ENCODE results near the gene NRN1. TPM values are rescaled to one million over a fixed set of nuclear protein-coding genes. Genes with fewer than 3 reads are reported as not detected.

Gene NRN1
- total RNA-seq, 1 experiment from 2014 or later = 0.18 TPM

GRCh38 chr6:5986861-5987260 lies 19.9 kb downstream of the NRN1 start:
- CTCF ChIA-PET = no interaction called here
- POLR2A ChIA-PET = no interaction called here
- ATAC-seq (no peak), DNase-seq (ENCODE audit: low read depth, low spot score) (no peak)
- Histone ChIP-seq H3K9me3 (ENCODE audit: control insufficient read depth, insufficient read depth, low read depth, low read length) (no peaks in the 10 kb centered on the region), H3K4me3 (ENCODE audit: low read depth in 2 of 2, low read length in 2 of 2) (no peak overlapping the region), H3K36me3 (ENCODE audit: control insufficient read depth, insufficient read depth, low read length) (no peaks in the 10 kb centered on the region), H3K27ac (ENCODE audit: low read length) (no peak overlapping the region), H3K27me3 (ENCODE audit: control insufficient read depth, insufficient read depth, low read length) (peaks cover 5% of the 10 kb centered on the region), H3K4me1 (ENCODE audit: control insufficient read depth, insufficient read depth, low read length) (no peaks in the 10 kb centered on the region)
- no TSS peak for BruUV-seq (replicated peaks)
- TF ChIP-seq CTCF (IDR thresholded peaks at IDR 0.05) (no peak), TCF7L2 (IDR thresholded peaks at IDR 0.05; ENCODE audit: low read depth, low read length) (no peak), SIN3A (IDR thresholded peaks at IDR 0.05; ENCODE audit: borderline replicate concordance, insufficient read depth, low read depth, low read length) (no peak), REST (IDR thresholded peaks at IDR 0.05; ENCODE audit: insufficient read depth in 1 of 2, low read depth in 2 of 2, low read length in 1 of 2) (no peak), POLR2AphosphoS5 (IDR thresholded peaks at IDR 0.05; ENCODE audit: low read depth, low read length) (no peak)
- in situ Hi-C loops (cut with HindIII; ENCODE audit: low pct_unique_long_range_greater_than_20kb, low sequenced_read_pairs) (no loop called here), intact Hi-C loops (cut with micrococcal nuclease; ENCODE audit: unreplicated experiment) (no loop called here)

- ChIA-PET POLR2A (no interaction called here), CTCF (no interaction called here)
- peaks cover 5% of the 10 kb centered on the region for H3K27me3 ChIP-seq (ENCODE audit: control insufficient read depth, insufficient read depth, low read length)
- ATAC-seq = no peak
- intact Hi-C loops (cut with micrococcal nuclease; ENCODE audit: unreplicated experiment) (no loop called here), in situ Hi-C loops (cut with HindIII; ENCODE audit: low pct_unique_long_range_greater_than_20kb, low sequenced_read_pairs) (no loop called here)
- H3K4me1 ChIP-seq (ENCODE audit: control insufficient read depth, insufficient read depth, low read length) = no peaks in the 10 kb centered on the region
- H3K4me3 ChIP-seq (ENCODE audit: low read depth in 2 of 2, low read length in 2 of 2) = no peak overlapping the region
- no peak for TF ChIP-seq REST (IDR thresholded peaks at IDR 0.05; ENCODE audit: insufficient read depth in 1 of 2, low read depth in 2 of 2, low read length in 1 of 2)
- DNase-seq (ENCODE audit: low read depth, low spot score) = no peak
- no peaks in the 10 kb centered on the region for H3K9me3 ChIP-seq (ENCODE audit: control insufficient read depth, insufficient read depth, low read depth, low read length)
- no TSS peak for BruUV-seq (replicated peaks)
- no peaks in the 10 kb centered on the region for H3K36me3 ChIP-seq (ENCODE audit: control insufficient read depth, insufficient read depth, low read length)
- no peak overlapping the region for H3K27ac ChIP-seq (ENCODE audit: low read length)
Observed at GRCh38 chr6:5984150-5985089, 22.3 kb downstream of the NRN1 start.
